Mammary epithelial cell (primary cell): ENCODE results near the gene SUSD1.
"Not testable (repeated sequence)": the region's sequence is repeated elsewhere in the genome, so short reads cannot be mapped to it uniquely, and the experiment has no call there.

ENCODE experiments used
- CTCF ChIP-seq, 2 donors: IDR thresholded peaks in 1 of 2; conservative IDR thresholded peaks in 1 of 2; 2 replicates each; pipeline ENCODE4 v1.5.1; 2011 to 2012; ENCODE audit warnings: inconsistent platforms in 2 of 2, low read length in 2 of 2, mild to moderate bottlenecking in 2 of 2, control low read depth in 1 of 2, low read depth in 1 of 2; ENCODE audit not compliant: insufficient read depth in 1 of 2; ENCODE audit errors: extremely low read depth in 1 of 2
- EZH2 ChIP-seq: IDR thresholded peaks from 2 replicates; pipeline ENCODE4 v1.6.1; 2012; ENCODE audit warnings: low read length, inconsistent platforms, borderline replicate concordance

DNA sequence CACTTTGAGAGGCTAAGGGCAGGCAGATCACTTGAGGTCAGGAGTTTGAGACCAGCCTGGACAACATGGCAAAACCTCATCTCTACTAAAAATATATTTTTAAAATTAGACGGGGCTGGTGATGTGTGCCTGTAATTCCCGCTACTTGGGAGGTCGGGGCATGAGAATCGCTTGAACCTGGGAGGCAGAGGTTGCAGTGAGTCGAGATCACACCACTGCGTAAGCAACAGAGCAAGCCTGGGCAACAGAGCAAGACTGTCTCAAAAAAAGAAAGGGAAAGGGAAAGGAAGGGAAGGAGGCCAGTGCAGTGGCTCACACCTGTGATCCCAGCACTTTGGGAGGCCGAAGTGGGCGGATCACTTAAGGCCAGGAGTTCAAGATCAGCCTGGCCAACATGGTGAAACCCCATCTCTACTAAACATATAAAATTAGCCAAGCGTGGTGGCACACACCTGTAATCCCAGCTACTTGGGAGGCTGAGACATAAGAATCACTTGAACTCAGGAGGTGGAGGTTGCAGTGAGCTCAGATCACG lies 101.4 kb downstream of the SUSD1 start:
- TF ChIP-seq CTCF (conservative IDR thresholded peaks at IDR 0.05 in 1 of 2, IDR thresholded peaks at IDR 0.05 in 1 of 2; ENCODE audit: extremely low read depth in 1 of 2, insufficient read depth in 1 of 2, low read depth in 1 of 2, low read length in 2 of 2); EZH2: not testable (repeated sequence)
